Testis (tissue), 2 donors: Measurements from ENCODE around the gene PACSIN2.

ENCODE experiments used
- CTCF ChIP-seq, 3 experiments: fragments of 450-650 bp in 2 of 3; fragments of 200-600 bp in 1 of 3; sonication (generic) in 1 of 3; IDR thresholded peaks; one replicate each; pipeline ENCODE4 v1.5.1; 2016 to 2019; ENCODE audit warnings: antibody characterized with exemption in 3 of 3, mild to moderate bottlenecking in 2 of 3, moderate library complexity in 1 of 3
- POLR2A ChIP-seq: fragments of 450-650 bp; IDR thresholded peaks from one replicate; pipeline ENCODE4 v1.6.1; 2017; ENCODE audit warnings: antibody characterized with exemption, mild to moderate bottlenecking, moderate library complexity

- TF ChIP-seq CTCF (IDR thresholded peaks at IDR 0.05) (no peak), POLR2A (no peak)
Observed at GRCh38 chr22:42926104-42926503, 88.8 kb downstream of the PACSIN2 start.
